Stimulated activated naive CD8-positive, alpha-beta T cell treated with anti-CD3 and anti-CD28 coated beads, Interleukin-15, Interleukin-2, amounts not matched to agents 100 ng/mL and 50 ng/mL, for 24 hours (primary cell): Measurements from ENCODE around the gene PEX11B.
A peak's percentile ranks its signal among the peaks of the same experiment; 100 is the strongest.

Source experiments
- H3K27ac Mint-ChIP-seq: one replicate; pipeline ENCODE4 v1.8.0; 2021; ENCODE audit warnings: mild to moderate bottlenecking, mixed read lengths
- H3K27me3 Mint-ChIP-seq: one replicate; pipeline ENCODE4 v1.8.0; 2021; ENCODE audit warnings: mixed read lengths
- H3K36me3 Mint-ChIP-seq: one replicate; pipeline ENCODE4 v1.8.0; 2021; ENCODE audit warnings: low read depth, mixed read lengths
- H3K4me1 Mint-ChIP-seq: one replicate; pipeline ENCODE4 v1.8.0; 2021; ENCODE audit warnings: low read depth, mixed read lengths
- H3K4me3 Mint-ChIP-seq: one replicate; pipeline ENCODE4 v1.8.0; 2021; ENCODE audit warnings: mild to moderate bottlenecking, mixed read lengths
- H3K9me3 Mint-ChIP-seq: one replicate; pipeline ENCODE4 v1.8.0; 2021; ENCODE audit warnings: mixed read lengths

PEX11B gene

GRCh38 chr1:145918144-145918991 is at the start of gene PEX11B:
PEX11B (minus strand) TSS chr1:145918717; CDS start chr1:145918688, 29 bp downstream.
- H3K4me3 Mint-ChIP-seq, result peak within 1 kb of the TSS; percentile 93
- no peaks in the 10 kb centered on the region for H3K9me3 Mint-ChIP-seq
- no peaks in the 10 kb centered on the region for H3K27me3 Mint-ChIP-seq
- peaks cover 51% of the 10 kb centered on the region for H3K4me1 Mint-ChIP-seq
- H3K27ac Mint-ChIP-seq, result peak within 1 kb of the TSS; percentile 90
- H3K36me3 Mint-ChIP-seq, result peaks cover 36% of the 10 kb centered on the region

GRCh38 chr1:145967288-145967687 is 48.8 kb upstream of the PEX11B start:
- no peak overlapping the region for H3K4me3 Mint-ChIP-seq
- H3K27me3 Mint-ChIP-seq, result no peaks in the 10 kb centered on the region
- no peak overlapping the region for H3K27ac Mint-ChIP-seq
- H3K9me3 Mint-ChIP-seq, result no peaks in the 10 kb centered on the region
- H3K4me1 Mint-ChIP-seq, result peaks cover 38% of the 10 kb centered on the region
- H3K36me3 Mint-ChIP-seq, result peaks cover 12% of the 10 kb centered on the region

- H3K4me3 Mint-ChIP-seq, result peak overlapping the region; percentile 97
- no peaks in the 10 kb centered on the region for H3K9me3 Mint-ChIP-seq
- peaks cover 12% of the 10 kb centered on the region for H3K36me3 Mint-ChIP-seq
- H3K4me1 Mint-ChIP-seq, result peaks cover 43% of the 10 kb centered on the region
- peak overlapping the region; percentile 86 for H3K27ac Mint-ChIP-seq
- no peaks in the 10 kb centered on the region for H3K27me3 Mint-ChIP-seq
These were observed 46.7 kb upstream of the PEX11B start for GRCh38 chr1:145965119-145965744.

GRCh38 chr1:145964328-145965118 is 46.0 kb upstream of the PEX11B start, which contains the start of the genes ANKRD34A and POLR3GL:
ANKRD34A (minus strand) TSS chr1:145964575; CDS start chr1:145961759, 2,816 bp downstream.
POLR3GL (plus strand) TSS chr1:145964690; CDS start chr1:145974866, 10,176 bp downstream.
- Mint-ChIP-seq H3K36me3 (peaks cover 12% of the 10 kb centered on the region), H3K27ac (peak within 1 kb of the TSS; percentile 86), H3K4me1 (peaks cover 46% of the 10 kb centered on the region)

DNA sequence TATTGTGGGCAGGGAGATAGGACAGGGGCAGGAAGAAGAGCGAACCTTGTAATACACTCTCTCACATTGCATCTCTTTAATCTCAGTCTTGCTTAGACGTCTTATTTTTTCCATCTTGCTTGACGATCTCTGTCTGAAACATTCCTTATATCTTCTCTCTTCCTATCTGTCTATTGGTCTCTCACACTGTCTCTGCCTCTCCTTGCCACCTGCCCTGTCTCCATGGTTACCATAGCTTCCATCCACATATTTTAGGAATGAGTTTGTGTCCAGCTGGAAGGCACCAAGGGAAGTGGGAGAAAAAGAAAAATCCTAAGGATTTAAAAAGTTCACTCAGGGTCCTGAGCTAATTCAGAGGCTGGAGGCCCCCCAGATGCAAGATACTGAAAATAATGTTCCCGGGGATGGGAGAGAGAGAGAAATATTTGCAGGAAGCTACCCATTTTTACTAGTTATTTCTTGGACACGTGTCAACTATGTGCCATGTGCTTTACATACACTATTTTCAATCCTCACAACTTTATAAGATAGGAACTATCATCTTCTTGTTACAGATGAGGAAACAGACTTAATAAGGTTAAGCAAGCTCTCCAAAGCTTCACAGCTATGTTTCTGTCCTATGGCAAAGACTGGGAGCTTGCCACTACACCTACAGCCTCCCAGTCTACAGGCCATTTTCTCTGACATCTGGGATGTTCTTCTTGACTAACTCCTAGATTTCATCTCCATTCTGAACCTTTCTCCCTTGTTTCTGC is 44.9 kb upstream of the PEX11B start:
- Mint-ChIP-seq H3K9me3 (no peaks in the 10 kb centered on the region), H3K4me1 (peaks cover 53% of the 10 kb centered on the region), H3K27ac (peak overlapping the region; percentile 86), H3K27me3 (no peaks in the 10 kb centered on the region), H3K36me3 (peaks cover 12% of the 10 kb centered on the region), H3K4me3 (peak overlapping the region; percentile 97)

More at GRCh38 chr1:145964328-145965118, 46.0 kb upstream of the PEX11B start, which contains the start of the genes ANKRD34A and POLR3GL:
- Mint-ChIP-seq H3K4me3 (peak within 1 kb of the TSS; percentile 97), H3K9me3 (no peaks in the 10 kb centered on the region), H3K27me3 (no peaks in the 10 kb centered on the region)

GRCh38 chr1:145962157-145963102 is 43.9 kb upstream of the PEX11B start:
- peak overlapping the region; percentile 93 for H3K27ac Mint-ChIP-seq
- H3K36me3 Mint-ChIP-seq, result peaks cover 3% of the 10 kb centered on the region
- H3K9me3 Mint-ChIP-seq, result no peaks in the 10 kb centered on the region
- H3K4me3 Mint-ChIP-seq, result peak overlapping the region; percentile 97
- no peaks in the 10 kb centered on the region for H3K27me3 Mint-ChIP-seq
- peaks cover 51% of the 10 kb centered on the region for H3K4me1 Mint-ChIP-seq

DNA sequence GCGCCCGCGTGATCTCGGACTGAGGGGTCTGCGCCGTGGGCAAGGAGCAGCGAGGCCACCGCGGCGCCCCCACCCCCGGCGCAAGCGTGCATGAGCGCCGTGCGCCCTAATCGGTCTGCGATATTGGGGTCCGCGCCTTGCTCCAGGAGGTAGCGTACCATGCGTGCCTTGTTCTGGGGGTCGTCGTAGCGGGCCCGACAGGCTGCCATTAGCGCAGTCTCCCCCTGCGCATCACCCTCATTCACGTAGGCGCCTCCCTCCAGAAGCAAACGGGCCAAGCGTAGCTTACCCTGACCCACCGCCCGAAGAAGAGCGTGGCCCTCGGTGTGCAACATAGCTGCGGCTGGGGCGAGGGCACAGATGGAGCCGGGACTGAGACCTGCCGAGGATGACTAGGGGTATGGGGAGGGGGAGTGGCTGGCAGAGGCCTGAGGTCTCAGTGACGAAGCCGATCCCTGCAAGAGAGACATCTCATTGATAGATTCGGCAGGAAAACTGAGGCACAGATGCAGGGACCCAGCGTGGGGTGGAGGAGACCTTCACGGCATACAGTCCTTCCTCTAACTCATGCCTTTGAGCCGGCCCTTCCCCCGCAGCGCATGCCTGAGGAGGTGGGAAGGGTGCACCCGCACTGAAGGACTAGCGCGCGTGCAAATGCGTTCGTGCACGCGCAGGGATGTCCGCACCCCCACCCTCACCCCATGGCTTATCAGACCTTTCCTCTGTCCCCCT is 43.1 kb upstream of the PEX11B start:
- peak overlapping the region; percentile 97 for H3K4me3 Mint-ChIP-seq
- no peaks in the 10 kb centered on the region for H3K9me3 Mint-ChIP-seq
- H3K4me1 Mint-ChIP-seq, result peaks cover 55% of the 10 kb centered on the region
- H3K36me3 Mint-ChIP-seq, result no peaks in the 10 kb centered on the region
- peak overlapping the region; percentile 93 for H3K27ac Mint-ChIP-seq
- H3K27me3 Mint-ChIP-seq, result no peaks in the 10 kb centered on the region

GRCh38 chr1:145961109-145961424 is 42.5 kb upstream of the PEX11B start:
- Mint-ChIP-seq H3K36me3 (no peaks in the 10 kb centered on the region), H3K27me3 (no peaks in the 10 kb centered on the region), H3K27ac (peak overlapping the region; percentile 90)

DNA sequence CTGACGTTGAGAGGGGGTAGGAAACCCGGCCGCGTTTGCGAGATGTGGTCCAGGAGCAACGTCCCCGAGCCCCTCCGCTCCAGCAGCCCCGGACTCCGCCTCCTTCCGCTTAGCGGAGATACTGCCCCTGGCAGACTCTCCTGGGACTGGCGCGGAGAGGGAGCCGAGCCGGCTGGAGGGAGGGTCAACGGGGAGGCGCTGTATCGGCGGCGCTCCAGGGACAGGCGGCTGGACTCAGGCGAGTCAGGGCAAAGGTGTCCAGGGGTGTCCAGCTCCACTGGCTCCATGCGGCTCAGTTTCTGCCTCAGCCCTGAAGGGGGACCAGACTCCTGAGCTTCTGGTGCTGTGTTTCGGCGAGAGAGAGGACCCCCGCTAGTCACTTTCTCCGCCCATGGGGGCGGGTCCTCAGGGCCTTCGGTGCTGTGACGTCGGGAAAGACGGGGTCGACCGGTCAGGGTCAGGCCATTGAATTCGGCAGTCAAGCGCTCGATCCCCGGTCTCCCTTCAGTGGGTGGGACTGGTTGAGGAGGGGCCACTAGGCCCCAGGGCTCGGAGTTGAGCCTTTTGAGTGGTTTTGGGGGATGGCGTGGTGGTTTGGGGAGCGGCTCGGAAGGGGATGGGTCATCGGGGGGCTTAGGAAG is 42.1 kb upstream of the PEX11B start:
- Mint-ChIP-seq H3K36me3 (no peaks in the 10 kb centered on the region), H3K9me3 (no peaks in the 10 kb centered on the region), H3K27me3 (no peaks in the 10 kb centered on the region), H3K4me1 (peaks cover 64% of the 10 kb centered on the region), H3K27ac (peak overlapping the region; percentile 90), H3K4me3 (peak overlapping the region; percentile 97)

More at GRCh38 chr1:145961109-145961424, 42.5 kb upstream of the PEX11B start:
- H3K4me1 Mint-ChIP-seq, result peaks cover 59% of the 10 kb centered on the region
- H3K4me3 Mint-ChIP-seq, result peak overlapping the region; percentile 97
- no peaks in the 10 kb centered on the region for H3K9me3 Mint-ChIP-seq

DNA sequence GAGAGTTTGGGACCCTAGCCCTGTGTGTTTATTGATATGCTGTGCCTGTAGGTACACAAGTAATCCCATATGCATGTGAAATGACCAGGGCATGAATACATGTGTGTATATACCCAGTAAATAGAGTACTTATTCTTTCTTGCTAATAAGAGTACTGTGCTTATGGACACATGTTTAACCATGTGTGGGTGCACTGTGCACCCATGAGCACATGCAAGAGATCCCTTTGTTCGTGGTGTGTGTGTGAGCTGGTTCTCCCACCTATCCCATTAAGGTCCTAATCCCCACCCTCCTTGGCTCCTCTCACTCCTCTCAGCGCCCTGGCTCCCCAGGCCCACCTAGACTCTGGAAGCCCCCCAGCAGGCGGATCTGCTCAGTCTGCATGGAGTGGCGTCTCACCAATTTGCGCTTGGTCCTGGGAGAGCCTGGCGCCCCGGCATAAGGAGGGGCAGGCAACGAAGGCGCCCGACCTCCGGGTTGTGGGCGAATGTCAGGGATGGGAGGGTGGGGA is 41.5 kb upstream of the PEX11B start:
- Mint-ChIP-seq H3K27ac (no peak overlapping the region), H3K4me3 (peak overlapping the region; percentile 97), H3K9me3 (no peaks in the 10 kb centered on the region), H3K27me3 (no peaks in the 10 kb centered on the region), H3K4me1 (peaks cover 65% of the 10 kb centered on the region), H3K36me3 (no peaks in the 10 kb centered on the region)

DNA sequence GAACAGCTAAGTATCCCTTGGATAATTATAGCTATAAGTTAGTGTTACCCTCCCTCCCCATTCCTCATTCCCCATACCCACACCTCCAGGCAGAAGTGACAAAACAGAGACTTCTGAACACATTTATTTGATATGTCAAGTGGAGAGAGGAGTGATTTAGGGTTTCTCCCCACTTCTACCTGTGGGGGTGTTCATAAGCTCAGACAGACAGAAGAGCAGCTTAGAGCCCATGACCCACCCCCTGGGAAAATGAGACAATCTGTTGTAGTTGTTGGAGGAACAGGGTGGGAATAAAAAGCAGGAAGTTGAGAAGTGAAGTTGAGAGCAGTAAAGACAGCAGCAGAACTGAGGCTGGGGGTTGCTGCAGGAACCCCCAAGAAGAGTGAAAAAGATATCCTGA is 40.8 kb upstream of the PEX11B start:
- peak overlapping the region; percentile 97 for H3K4me3 Mint-ChIP-seq
- H3K9me3 Mint-ChIP-seq, result no peaks in the 10 kb centered on the region
- peaks cover 3% of the 10 kb centered on the region for H3K36me3 Mint-ChIP-seq
- no peaks in the 10 kb centered on the region for H3K27me3 Mint-ChIP-seq
- H3K4me1 Mint-ChIP-seq, result peaks cover 70% of the 10 kb centered on the region
- peak overlapping the region; percentile 9 for H3K27ac Mint-ChIP-seq

DNA sequence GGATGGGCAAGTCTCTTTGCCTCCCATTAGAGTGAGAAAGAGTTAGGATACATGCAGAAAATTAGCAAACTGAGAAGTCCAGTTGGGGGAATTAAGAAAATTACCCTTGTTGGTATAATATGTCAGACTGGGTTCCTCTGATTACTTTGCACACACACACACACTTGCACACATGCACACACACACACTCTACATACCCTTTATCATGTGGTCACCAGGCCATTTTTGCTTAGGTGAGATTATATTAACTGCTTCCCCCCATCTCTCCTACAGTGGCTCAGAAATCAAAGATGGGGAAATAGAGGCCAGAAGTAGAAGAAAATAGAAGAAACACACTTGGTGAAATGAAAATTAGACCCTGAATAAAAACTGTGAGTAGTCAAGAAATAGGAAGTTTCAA is 40.2 kb upstream of the PEX11B start:
- Mint-ChIP-seq H3K4me3 (peak overlapping the region; percentile 31), H3K36me3 (peaks cover 4% of the 10 kb centered on the region), H3K4me1 (peaks cover 70% of the 10 kb centered on the region), H3K27me3 (no peaks in the 10 kb centered on the region), H3K9me3 (no peaks in the 10 kb centered on the region), H3K27ac (no peak overlapping the region)
